Measurements from ENCODE around the gene SPATS2.

DNA sequence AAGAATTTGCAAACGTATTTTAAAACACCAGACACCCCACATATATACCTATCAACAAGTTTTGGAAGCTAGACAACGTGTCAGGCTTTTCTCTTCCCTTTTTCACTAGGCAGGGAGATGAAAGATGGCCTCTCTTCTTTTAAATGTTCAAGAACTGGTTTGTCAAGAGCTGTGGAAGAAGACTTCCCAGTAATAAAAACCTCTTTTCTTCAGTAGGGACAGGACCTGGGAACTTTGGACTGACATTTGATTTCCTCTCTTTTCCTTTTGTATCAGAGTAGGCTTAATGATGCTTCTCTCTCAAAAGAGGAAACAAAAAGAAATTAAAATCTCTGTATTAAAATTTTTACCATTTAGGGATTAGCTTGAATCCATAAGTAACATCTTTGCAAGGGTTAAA is 49.6 kb downstream of the SPATS2 start:
- TF ChIP-seq, protein P1, sequence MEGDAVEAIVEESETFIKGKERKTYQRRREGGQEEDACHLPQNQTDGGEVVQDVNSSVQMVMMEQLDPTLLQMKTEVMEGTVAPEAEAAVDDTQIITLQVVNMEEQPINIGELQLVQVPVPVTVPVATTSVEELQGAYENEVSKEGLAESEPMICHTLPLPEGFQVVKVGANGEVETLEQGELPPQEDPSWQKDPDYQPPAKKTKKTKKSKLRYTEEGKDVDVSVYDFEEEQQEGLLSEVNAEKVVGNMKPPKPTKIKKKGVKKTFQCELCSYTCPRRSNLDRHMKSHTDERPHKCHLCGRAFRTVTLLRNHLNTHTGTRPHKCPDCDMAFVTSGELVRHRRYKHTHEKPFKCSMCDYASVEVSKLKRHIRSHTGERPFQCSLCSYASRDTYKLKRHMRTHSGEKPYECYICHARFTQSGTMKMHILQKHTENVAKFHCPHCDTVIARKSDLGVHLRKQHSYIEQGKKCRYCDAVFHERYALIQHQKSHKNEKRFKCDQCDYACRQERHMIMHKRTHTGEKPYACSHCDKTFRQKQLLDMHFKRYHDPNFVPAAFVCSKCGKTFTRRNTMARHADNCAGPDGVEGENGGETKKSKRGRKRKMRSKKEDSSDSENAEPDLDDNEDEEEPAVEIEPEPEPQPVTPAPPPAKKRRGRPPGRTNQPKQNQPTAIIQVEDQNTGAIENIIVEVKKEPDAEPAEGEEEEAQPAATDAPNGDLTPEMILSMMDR (IDR thresholded peaks at IDR 0.05): no peak
- no peak for TF ChIP-seq EZH2 (IDR thresholded peaks at IDR 0.05; ENCODE audit: borderline replicate concordance, insufficient read depth, low read depth, low read length, poor library complexity, severe bottlenecking)
